Spleen (tissue), 11 donors: ENCODE measurements around the gene BLM. TPM values are rescaled to one million over a fixed set of nuclear protein-coding genes. Genes with fewer than 3 reads are reported as not detected.

Source experiments
- DNase-seq: peaks from one replicate; pipeline ENCODE4 v3.0.0-alpha.2; 2020
- H3K27ac ChIP-seq, 8 donors: fragments of 200-600 bp; sonication (generic) in 7 of 8; 1 replicate in 4 of 8; 2 replicates in 4 of 8; pipeline versions ENCODE4 v1.5.0 to v1.8.0; 2016 to 2021; ENCODE audit warnings: inconsistent platforms in 4 of 8, mild to moderate bottlenecking in 4 of 8, moderate library complexity in 1 of 8
- H3K27me3 ChIP-seq, 7 donors: fragments of 200-600 bp; sonication (generic) in 6 of 7; replicated peaks in 1 of 7; 1 replicate in 4 of 7; 2 replicates in 3 of 7; pipeline versions ENCODE4 v1.5.0 to v1.8.0; 2016 to 2021; ENCODE audit warnings: inconsistent platforms in 3 of 7, mild to moderate bottlenecking in 1 of 7
- H3K36me3 ChIP-seq, 6 donors: fragments of 200-600 bp; sonication (generic) in 5 of 6; 1 replicate in 4 of 6; 2 replicates in 2 of 6; pipeline versions ENCODE4 v1.5.0 to v1.8.0; 2016 to 2021; ENCODE audit warnings: inconsistent platforms in 2 of 6
- H3K4me1 ChIP-seq, 6 donors: fragments of 200-600 bp; sonication (generic) in 5 of 6; 1 replicate in 3 of 6; 2 replicates in 3 of 6; pipeline versions ENCODE4 v1.5.0 to v1.8.0; 2016 to 2021; ENCODE audit warnings: inconsistent platforms in 3 of 6
- H3K4me3 ChIP-seq, 8 donors: fragments of 200-600 bp; sonication (generic) in 7 of 8; 1 replicate in 4 of 8; 2 replicates in 4 of 8; pipeline versions ENCODE4 v1.5.0 to v1.8.0; 2016 to 2021; ENCODE audit warnings: inconsistent platforms in 4 of 8, mild to moderate bottlenecking in 4 of 8, moderate library complexity in 2 of 8
- H3K9me3 ChIP-seq, 8 donors: fragments of 200-600 bp; sonication (generic) in 7 of 8; 1 replicate in 4 of 8; 2 replicates in 4 of 8; pipeline versions ENCODE4 v1.5.0 to v1.8.0; 2016 to 2021; ENCODE audit warnings: inconsistent platforms in 4 of 8
- POLR2A ChIP-seq, 3 donors: fragments of 450-650 bp; IDR thresholded peaks; one replicate each; pipeline ENCODE4 v1.5.1; 2017; ENCODE audit warnings: antibody characterized with exemption in 3 of 3, mild to moderate bottlenecking in 1 of 3
- POLR2AphosphoS5 ChIP-seq, 3 donors: sonication (generic); formaldehyde crosslinking; IDR thresholded peaks; one replicate each; pipeline ENCODE4 v1.5.1; 2017; ENCODE audit warnings: antibody characterized with exemption in 3 of 3
- WGBS, 5 donors: extraction: QIAGEN DNeasy Blood & Tissue Kit in 3 of 5; methylation state at CpG; one replicate each; pipeline versions ENCODE4 v1.1.5 to v1.1.7; 2013 to 2018; 5-methylcytosine and 5-hydroxymethylcytosine counted together
- intact Hi-C: fragments of 100-400 bp; cut with DNase I; formaldehyde crosslinking; loops from one replicate; pipeline ENCODE4 v1.15.0; 2023; ENCODE audit warnings: low total_unique reads
- polyA plus RNA-seq, 3 donors: library from polyadenylated mRNA; stranded (reverse); fragments of 200-250 nt; gene quantifications; one replicate each; pipeline ENCODE4 v1.2.1, GENCODE V29; 2013
- total RNA-seq, 7 donors: library from RNA; depleted of rRNA in 3 of 7; stranded (reverse); fragments of >200 nt in 3 of 7; fragmentation: NEBNext Ultra II Directional in 4 of 7; extraction: Animal tissue kit (Norgen Biotek cat#: 25700) in 4 of 7; gene quantifications; one replicate each; pipeline versions ENCODE4 v1.1.0 to v1.2.1, GENCODE V29; 2016 to 2021
- TF ChIP-seq, protein P1 (sequence below), 11 experiments: fragments of 200-600 bp in 7 of 11; fragments of 450-650 bp in 4 of 11; sonication (generic) in 4 of 11; IDR thresholded peaks in 8 of 11; conservative IDR thresholded peaks in 3 of 11; 1 replicate in 7 of 11; 2 replicates in 4 of 11; pipeline versions ENCODE4 v1.4.0 to v1.8.0; 2016 to 2021; ENCODE audit warnings: antibody characterized with exemption in 11 of 11, inconsistent platforms in 4 of 11, mild to moderate bottlenecking in 1 of 11
- donor health status: healthy with polysubstance abuse.
- donor health status: DM: no; HTN: no; CAD: no; lungs with moderate emphysema.
- donor health status: DM: no; HTN: no; CAD: no.
- donor health status: Bipolar disorder and iron deficiency.
- donor health status: healthy.
- donor health status: DM: no; HTN: no; CAD: no.
- donor health status: DM: yes; HTN: yes; CAD: no.

The BLM gene
- total and polyA plus RNA-seq, 10 donors = 5.8 to 12.0 (median 7.3) TPM

- Histone ChIP-seq H3K36me3 (no peaks in the 10 kb centered on the region), H3K27me3 (no peaks in the 10 kb centered on the region), H3K27ac (peak overlapping the region in 3 of 8 donors; percentile 59 to 87 (median 83)), H3K9me3 (no peaks in the 10 kb centered on the region), H3K4me1 (peaks cover 11 to 62% (median 43%) of the 10 kb centered on the region in 6 donors), H3K4me3 (peak overlapping the region in 1 of 8 donors; percentile 35)
- no peak for TF ChIP-seq POLR2AphosphoS5 (IDR thresholded peaks at IDR 0.05)
- TF ChIP-seq POLR2A (IDR thresholded peaks at IDR 0.05) = no peak
- TF ChIP-seq, protein P1, sequence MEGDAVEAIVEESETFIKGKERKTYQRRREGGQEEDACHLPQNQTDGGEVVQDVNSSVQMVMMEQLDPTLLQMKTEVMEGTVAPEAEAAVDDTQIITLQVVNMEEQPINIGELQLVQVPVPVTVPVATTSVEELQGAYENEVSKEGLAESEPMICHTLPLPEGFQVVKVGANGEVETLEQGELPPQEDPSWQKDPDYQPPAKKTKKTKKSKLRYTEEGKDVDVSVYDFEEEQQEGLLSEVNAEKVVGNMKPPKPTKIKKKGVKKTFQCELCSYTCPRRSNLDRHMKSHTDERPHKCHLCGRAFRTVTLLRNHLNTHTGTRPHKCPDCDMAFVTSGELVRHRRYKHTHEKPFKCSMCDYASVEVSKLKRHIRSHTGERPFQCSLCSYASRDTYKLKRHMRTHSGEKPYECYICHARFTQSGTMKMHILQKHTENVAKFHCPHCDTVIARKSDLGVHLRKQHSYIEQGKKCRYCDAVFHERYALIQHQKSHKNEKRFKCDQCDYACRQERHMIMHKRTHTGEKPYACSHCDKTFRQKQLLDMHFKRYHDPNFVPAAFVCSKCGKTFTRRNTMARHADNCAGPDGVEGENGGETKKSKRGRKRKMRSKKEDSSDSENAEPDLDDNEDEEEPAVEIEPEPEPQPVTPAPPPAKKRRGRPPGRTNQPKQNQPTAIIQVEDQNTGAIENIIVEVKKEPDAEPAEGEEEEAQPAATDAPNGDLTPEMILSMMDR (IDR thresholded peaks at IDR 0.05 in 8 of 11, conservative IDR thresholded peaks at IDR 0.05 in 3 of 11) = no peak
- intact Hi-C loops = loop anchor here (10.0 kb wide), 1 partner anchor 46 kb away; the partner anchor contains the start of gene FES
- WGBS, 5 donors = 64 to 77% (median 71%) methylated on average over 14 to 15 of the region's 15 CpGs
- peak; percentile 79 for DNase-seq
These were observed 121.4 kb downstream of the BLM start for GRCh38 chr15:90838544-90838943.

GRCh38 chr15:90839187-90840071 is 122.3 kb downstream of the BLM start:
- Histone ChIP-seq H3K4me3 (peak overlapping the region in 3 of 8 donors; percentile 3 to 58 (median 9)), H3K36me3 (no peaks in the 10 kb centered on the region), H3K9me3 (no peaks in the 10 kb centered on the region), H3K27me3 (no peaks in the 10 kb centered on the region), H3K4me1 (peaks cover 11 to 67% (median 45%) of the 10 kb centered on the region in 6 donors), H3K27ac (peak overlapping the region in 7 of 8 donors; percentile 58 to 88 (median 75))
- 31 to 44% (median 37%) methylated on average over 18 to 19 of the region's 19 CpGs for WGBS, 5 donors
- no peak for TF ChIP-seq POLR2A (IDR thresholded peaks at IDR 0.05)
- peak; percentile 16 to 38 (median 32) for TF ChIP-seq POLR2AphosphoS5 (IDR thresholded peaks at IDR 0.05)
- TF ChIP-seq, protein P1 (IDR thresholded peaks at IDR 0.05 in 8 of 11, conservative IDR thresholded peaks at IDR 0.05 in 3 of 11) = no peak
- DNase-seq = peak; percentile 87
- intact Hi-C loops = loop anchor here (10.0 kb wide), 1 partner anchor 45 kb away; the partner anchor contains the start of gene FES

DNA sequence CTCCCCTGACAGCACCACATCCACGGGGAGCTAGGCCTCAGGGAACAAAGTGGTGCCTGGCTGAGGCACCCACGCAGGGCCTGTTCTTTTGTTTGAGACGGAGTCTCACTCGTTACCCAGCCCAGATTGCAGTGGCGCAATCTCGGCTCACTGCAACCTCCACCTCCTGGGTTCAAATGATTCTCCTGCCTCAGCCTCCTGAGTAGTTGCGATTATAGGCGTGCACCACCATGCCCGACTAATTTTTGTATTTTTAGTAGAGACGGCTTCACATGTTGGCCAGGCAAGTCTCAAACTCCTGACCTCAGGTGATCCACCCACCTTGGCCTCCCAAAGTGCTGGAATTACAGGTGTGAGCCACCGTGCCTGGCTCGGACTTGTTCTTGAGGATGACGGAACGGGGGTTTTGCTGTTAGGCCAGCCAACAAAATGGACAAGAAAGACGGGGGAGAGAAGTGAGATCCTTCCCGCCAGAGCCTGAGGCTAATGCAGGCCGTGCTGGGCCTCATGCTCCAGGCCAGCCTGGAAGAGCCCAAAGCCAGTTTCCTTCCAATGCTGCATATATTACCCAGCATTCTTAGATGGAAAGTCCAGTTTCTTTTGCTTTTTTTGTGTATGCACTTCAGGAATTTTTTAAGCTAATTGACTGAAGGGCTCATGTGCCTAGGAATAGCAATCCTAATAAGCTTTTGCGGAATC is 123.2 kb downstream of the BLM start:
- no peaks in the 10 kb centered on the region for H3K36me3 ChIP-seq
- H3K4me3 ChIP-seq = peak overlapping the region in 2 of 8 donors; percentile 3 to 58
- TF ChIP-seq POLR2A (IDR thresholded peaks at IDR 0.05) = no peak
- no peaks in the 10 kb centered on the region for H3K9me3 ChIP-seq
- intact Hi-C loops = no loop called here
- WGBS, 5 donors = 84 to 94% (median 90%) methylated on average over 18 of the region's 18 CpGs
- peak overlapping the region in 7 of 8 donors; percentile 58 to 88 (median 75) for H3K27ac ChIP-seq
- no peaks in the 10 kb centered on the region for H3K27me3 ChIP-seq
- peaks cover 11 to 69% (median 51%) of the 10 kb centered on the region in 6 donors for H3K4me1 ChIP-seq
- DNase-seq = no peak

DNA sequence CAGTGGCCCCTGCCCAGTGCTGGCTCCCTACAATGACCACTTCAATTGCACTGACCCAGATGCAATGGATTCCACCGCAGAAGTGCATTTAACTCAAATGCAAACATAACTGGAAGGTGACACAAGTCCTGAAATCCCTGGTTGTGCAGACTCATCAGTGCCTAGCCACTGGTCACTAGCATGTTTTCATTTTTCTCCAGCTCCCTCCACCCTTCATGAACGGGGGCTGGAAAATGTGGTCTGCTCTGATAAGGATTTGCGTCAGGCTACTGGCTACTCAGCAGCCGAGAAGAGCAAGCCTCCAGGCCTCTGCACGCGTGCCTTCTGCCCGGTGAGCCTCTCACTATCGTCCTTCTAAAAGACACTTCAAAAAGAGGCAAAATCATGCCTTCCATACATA is 123.8 kb downstream of the BLM start:
- peaks cover 11 to 69% (median 53%) of the 10 kb centered on the region in 6 donors for H3K4me1 ChIP-seq
- intact Hi-C loops = no loop called here
- TF ChIP-seq POLR2A (IDR thresholded peaks at IDR 0.05) (no peak), POLR2AphosphoS5 (IDR thresholded peaks at IDR 0.05) (no peak)
- TF ChIP-seq, protein P1 (IDR thresholded peaks at IDR 0.05 in 8 of 11, conservative IDR thresholded peaks at IDR 0.05 in 3 of 11) = no peak

More for the DNA sequence above, 123.8 kb downstream of the BLM start:
- DNase-seq = no peak
- Histone ChIP-seq H3K27ac (peak overlapping the region in 1 of 8 donors; percentile 88), H3K9me3 (no peaks in the 10 kb centered on the region), H3K36me3 (no peaks in the 10 kb centered on the region), H3K27me3 (no peaks in the 10 kb centered on the region), H3K4me3 (no peak overlapping the region)
- WGBS, 5 donors = 83 to 88% (median 86%) methylated on average over 8 of the region's 8 CpGs
